GM23338 (cell line): ENCODE measurements around the gene PP2D1. TPM values are rescaled to one million over a fixed set of nuclear protein-coding genes. Genes with fewer than 3 reads are reported as not detected.

Source experiments
- ATAC-seq: fragments of 200-7000 bp; cut with Tn5 transposase; 3 replicates; pipeline ENCODE4 v1.9.1; 2020
- DNase-seq: peaks from one replicate; pipeline ENCODE4 v3.0.0-alpha.2; 2015; ENCODE audit warnings: low spot score
- H2AFZ ChIP-seq: fragments of 200-600 bp; sonication (generic); 2 replicates; pipeline ENCODE4 v1.8.0; 2016; ENCODE audit warnings: antibody characterized with exemption, mild to moderate bottlenecking, moderate library complexity
- H3F3A ChIP-seq: fragments of 200-600 bp; sonication (generic); replicated peaks from 2 replicates; pipeline ENCODE4 v1.8.0; 2017; ENCODE audit warnings: antibody characterized with exemption, mixed run types, low read depth
- H3K27ac ChIP-seq: fragments of 200-600 bp; sonication (generic); 2 replicates; pipeline ENCODE4 v1.6.1; 2016; ENCODE audit warnings: low read depth
- H3K27me3 ChIP-seq: fragments of 200-600 bp; sonication (generic); 2 replicates; pipeline ENCODE4 v1.8.0; 2016; ENCODE audit warnings: mild to moderate bottlenecking, mixed run types, moderate library complexity; ENCODE audit not compliant: insufficient read depth
- H3K36me3 ChIP-seq: fragments of 200-600 bp; sonication (generic); 2 replicates; pipeline ENCODE4 v1.8.0; 2016; ENCODE audit warnings: mild to moderate bottlenecking; ENCODE audit not compliant: insufficient read depth
- H3K4me1 ChIP-seq: fragments of 200-600 bp; sonication (generic); 2 replicates; pipeline ENCODE4 v1.8.0; 2016; ENCODE audit warnings: mild to moderate bottlenecking, moderate library complexity; ENCODE audit not compliant: insufficient read depth
- H3K4me2 ChIP-seq: fragments of 200-600 bp; sonication (generic); 2 replicates; pipeline ENCODE4 v1.7.1; 2017; ENCODE audit warnings: mixed run types
- H3K4me3 ChIP-seq: fragments of 200-600 bp; sonication (generic); 2 replicates; pipeline ENCODE4 v1.6.1; 2016; ENCODE audit warnings: mixed run types
- H3K79me2 ChIP-seq: fragments of 200-600 bp; sonication (generic); replicated peaks from 2 replicates; pipeline ENCODE4 v1.8.0; 2017; ENCODE audit warnings: mild to moderate bottlenecking; ENCODE audit not compliant: insufficient read depth
- H3K9me2 ChIP-seq: fragments of 200-600 bp; sonication (generic); 2 replicates; pipeline ENCODE4 v1.8.0; 2017; ENCODE audit not compliant: insufficient read depth
- H4K20me1 ChIP-seq: fragments of 200-600 bp; sonication (generic); replicated peaks from 2 replicates; pipeline ENCODE4 v1.8.0; 2017; ENCODE audit warnings: mild to moderate bottlenecking; ENCODE audit not compliant: insufficient read depth
- H3K27ac Mint-ChIP-seq: 2 replicates; pipeline ENCODE4 v1.8.0; 2020; ENCODE audit warnings: inconsistent platforms, mild to moderate bottlenecking, moderate library complexity, mixed read lengths
- H3K27me3 Mint-ChIP-seq: 3 replicates; pipeline ENCODE4 v1.8.0; 2022; ENCODE audit warnings: low read depth, mild to moderate bottlenecking, moderate library complexity, mixed read lengths, inconsistent platforms; ENCODE audit not compliant: insufficient read depth, poor library complexity
- H3K36me3 Mint-ChIP-seq: 3 replicates; pipeline ENCODE4 v1.8.0; 2021; ENCODE audit warnings: low read depth, mild to moderate bottlenecking, inconsistent platforms, moderate library complexity, mixed read lengths
- H3K4me1 Mint-ChIP-seq: 3 replicates; pipeline ENCODE4 v1.8.0; 2020; ENCODE audit warnings: mild to moderate bottlenecking, inconsistent platforms, mixed read lengths
- H3K4me3 Mint-ChIP-seq: 3 replicates; pipeline ENCODE4 v1.8.0; 2021; ENCODE audit warnings: moderate library complexity, mild to moderate bottlenecking, inconsistent platforms, mixed read lengths
- H3K9me3 Mint-ChIP-seq: 3 replicates; pipeline ENCODE4 v1.8.0; 2020; ENCODE audit warnings: moderate library complexity, mild to moderate bottlenecking, inconsistent platforms, mixed read lengths
- CREB1 ChIP-seq: fragments of 250-450 bp; sonication (Bioruptor Pico); IDR thresholded peaks from 2 replicates; pipeline ENCODE4 v1.5.0; 2020; ENCODE audit warnings: low read depth, mild to moderate bottlenecking, moderate library complexity
- EZH2phosphoT487 ChIP-seq: fragments of 200-600 bp; sonication (generic); IDR thresholded peaks from one replicate; pipeline ENCODE4 v1.8.1; 2018; ENCODE audit warnings: antibody characterized with exemption; ENCODE audit not compliant: unreplicated experiment
- POLR2AphosphoS5 ChIP-seq: IDR thresholded peaks from 2 replicates; pipeline ENCODE4 v1.6.1; 2016; ENCODE audit warnings: antibody characterized with exemption, low read depth
- REST ChIP-seq: IDR thresholded peaks from one replicate; pipeline ENCODE4 v1.6.1; 2018; ENCODE audit warnings: antibody characterized with exemption; ENCODE audit not compliant: unreplicated experiment
- ZNF114 ChIP-seq: fragments of 250-450 bp; sonication (Bioruptor Pico); IDR thresholded peaks from 2 replicates; pipeline ENCODE4 v1.5.0; 2020; ENCODE audit warnings: mild to moderate bottlenecking, moderate library complexity
- ZNF331 ChIP-seq: fragments of 250-450 bp; sonication (Bioruptor Pico); IDR thresholded peaks from 2 replicates; pipeline ENCODE4 v1.5.0; 2020; ENCODE audit warnings: low read depth, mild to moderate bottlenecking, moderate library complexity
- polyA plus RNA-seq: library from polyadenylated mRNA; unstranded; fragments of >200 nt; fragmentation: Nextera tagmentation; extraction: Ambion mirVana; gene quantifications from 2 replicates; pipeline ENCODE4 v1.2.1, GENCODE V29; 2016
- total RNA-seq: library from RNA; depleted of rRNA; stranded (reverse); fragments of >200 nt; shearing (Covaris generic); gene quantifications from 2 replicates; pipeline ENCODE4 v1.2.3, GENCODE V29; 2014
- TF ChIP-seq, protein P1 (sequence below): fragments of 250-450 bp; sonication (Bioruptor Pico); IDR thresholded peaks from 2 replicates; pipeline ENCODE4 v1.5.0; 2020; ENCODE audit warnings: mild to moderate bottlenecking, moderate library complexity
- TF ChIP-seq, protein P2 (sequence below): IDR thresholded peaks from 2 replicates; pipeline ENCODE4 v1.6.1; 2016; ENCODE audit warnings: antibody characterized with exemption
- TF ChIP-seq, protein P3 (sequence below), 2 experiments: fragments of 200-600 bp in 1 of 2; sonication (generic) in 1 of 2; conservative IDR thresholded peaks; 2 replicates each; pipeline versions ENCODE4 v1.5.1 to v1.6.1; 2016 to 2017; ENCODE audit warnings: antibody characterized with exemption in 2 of 2, low read depth in 2 of 2, mild to moderate bottlenecking in 2 of 2, moderate library complexity in 1 of 2

The PP2D1 gene
- total and polyA plus RNA-seq, 2 experiments from 2014 or later: 0.40 TPM; not detected in 1

DNA sequence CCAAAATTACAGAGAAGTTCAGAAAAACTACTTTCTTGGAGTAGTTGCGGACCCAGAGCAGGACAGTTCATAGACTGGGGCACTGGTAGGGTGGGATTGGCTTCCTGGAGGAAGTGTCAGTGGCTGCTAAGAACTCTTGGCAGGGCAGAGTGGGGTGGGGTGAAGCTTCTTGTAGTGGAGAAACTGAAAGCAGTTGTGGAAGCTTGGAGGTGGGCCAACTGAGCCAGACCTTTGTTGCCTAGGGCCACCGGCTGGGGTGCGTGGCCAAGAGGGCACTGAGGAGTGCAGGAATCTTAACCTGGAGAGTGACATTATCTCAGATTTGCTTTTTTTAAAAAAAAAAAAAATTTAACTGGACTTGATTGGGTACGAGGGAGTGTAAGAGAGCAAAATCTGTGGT, 31.3 kb upstream of the PP2D1 start:
- DNase-seq: no peak
- Mint-ChIP-seq H3K9me3 (no peaks in the 10 kb centered on the region; the same call in 2 of the 3 replicates), H3K27ac (no peak overlapping the region), H3K27me3 (peaks cover 19% of the 10 kb centered on the region), H3K4me1 (peaks cover 16% of the 10 kb centered on the region), H3K4me3 (no peak overlapping the region), H3K36me3 (no peaks in the 10 kb centered on the region; the same call in 2 of the 3 replicates)
- no peaks in the 10 kb centered on the region for H3K9me2 ChIP-seq
- H3F3A ChIP-seq: peaks cover 8% of the 10 kb centered on the region
- peaks cover 26% of the 10 kb centered on the region for H3K27me3 ChIP-seq
- no peak overlapping the region for H3K27ac ChIP-seq
- no peak overlapping the region for H3K4me3 ChIP-seq
- no peak overlapping the region for H3K4me2 ChIP-seq
- TF ChIP-seq ZNF331 (CRISPR knock-in tag): no peak
- no peak for TF ChIP-seq CREB1
- no peak for TF ChIP-seq ZNF114
- no peak for TF ChIP-seq EZH2phosphoT487
- no peaks in the 10 kb centered on the region for H3K79me2 ChIP-seq
- no peak for ATAC-seq
- peaks cover 12% of the 10 kb centered on the region for H3K4me1 ChIP-seq
- H3K36me3 ChIP-seq: no peaks in the 10 kb centered on the region
- no peaks in the 10 kb centered on the region; the same call in 1 of the 2 replicates for H4K20me1 ChIP-seq
- no peak overlapping the region for H2AFZ ChIP-seq

DNA sequence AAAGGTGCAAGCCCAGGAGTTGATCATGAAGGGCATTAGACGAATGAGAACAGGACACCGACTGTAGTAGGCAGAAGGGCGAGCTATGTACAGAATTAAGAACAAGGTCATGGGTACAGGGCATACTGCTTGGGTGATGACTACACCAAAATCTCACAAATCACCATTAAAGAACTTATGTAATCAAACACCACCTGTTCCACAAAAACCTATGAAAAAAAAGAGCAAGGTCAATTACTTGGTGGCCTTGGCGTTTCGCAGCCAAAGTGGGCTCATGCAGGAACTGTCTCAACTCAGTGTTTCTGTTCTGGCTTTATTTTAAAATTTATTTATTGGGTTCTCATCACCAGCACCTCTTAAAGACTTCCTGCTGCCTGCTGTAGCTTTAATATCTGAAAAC, 30.3 kb upstream of the PP2D1 start:
- peaks cover 14% of the 10 kb centered on the region for H3K4me1 ChIP-seq
- H3K36me3 ChIP-seq: no peaks in the 10 kb centered on the region
- ATAC-seq (no peak), DNase-seq (no peak)
- TF ChIP-seq, protein P1, sequence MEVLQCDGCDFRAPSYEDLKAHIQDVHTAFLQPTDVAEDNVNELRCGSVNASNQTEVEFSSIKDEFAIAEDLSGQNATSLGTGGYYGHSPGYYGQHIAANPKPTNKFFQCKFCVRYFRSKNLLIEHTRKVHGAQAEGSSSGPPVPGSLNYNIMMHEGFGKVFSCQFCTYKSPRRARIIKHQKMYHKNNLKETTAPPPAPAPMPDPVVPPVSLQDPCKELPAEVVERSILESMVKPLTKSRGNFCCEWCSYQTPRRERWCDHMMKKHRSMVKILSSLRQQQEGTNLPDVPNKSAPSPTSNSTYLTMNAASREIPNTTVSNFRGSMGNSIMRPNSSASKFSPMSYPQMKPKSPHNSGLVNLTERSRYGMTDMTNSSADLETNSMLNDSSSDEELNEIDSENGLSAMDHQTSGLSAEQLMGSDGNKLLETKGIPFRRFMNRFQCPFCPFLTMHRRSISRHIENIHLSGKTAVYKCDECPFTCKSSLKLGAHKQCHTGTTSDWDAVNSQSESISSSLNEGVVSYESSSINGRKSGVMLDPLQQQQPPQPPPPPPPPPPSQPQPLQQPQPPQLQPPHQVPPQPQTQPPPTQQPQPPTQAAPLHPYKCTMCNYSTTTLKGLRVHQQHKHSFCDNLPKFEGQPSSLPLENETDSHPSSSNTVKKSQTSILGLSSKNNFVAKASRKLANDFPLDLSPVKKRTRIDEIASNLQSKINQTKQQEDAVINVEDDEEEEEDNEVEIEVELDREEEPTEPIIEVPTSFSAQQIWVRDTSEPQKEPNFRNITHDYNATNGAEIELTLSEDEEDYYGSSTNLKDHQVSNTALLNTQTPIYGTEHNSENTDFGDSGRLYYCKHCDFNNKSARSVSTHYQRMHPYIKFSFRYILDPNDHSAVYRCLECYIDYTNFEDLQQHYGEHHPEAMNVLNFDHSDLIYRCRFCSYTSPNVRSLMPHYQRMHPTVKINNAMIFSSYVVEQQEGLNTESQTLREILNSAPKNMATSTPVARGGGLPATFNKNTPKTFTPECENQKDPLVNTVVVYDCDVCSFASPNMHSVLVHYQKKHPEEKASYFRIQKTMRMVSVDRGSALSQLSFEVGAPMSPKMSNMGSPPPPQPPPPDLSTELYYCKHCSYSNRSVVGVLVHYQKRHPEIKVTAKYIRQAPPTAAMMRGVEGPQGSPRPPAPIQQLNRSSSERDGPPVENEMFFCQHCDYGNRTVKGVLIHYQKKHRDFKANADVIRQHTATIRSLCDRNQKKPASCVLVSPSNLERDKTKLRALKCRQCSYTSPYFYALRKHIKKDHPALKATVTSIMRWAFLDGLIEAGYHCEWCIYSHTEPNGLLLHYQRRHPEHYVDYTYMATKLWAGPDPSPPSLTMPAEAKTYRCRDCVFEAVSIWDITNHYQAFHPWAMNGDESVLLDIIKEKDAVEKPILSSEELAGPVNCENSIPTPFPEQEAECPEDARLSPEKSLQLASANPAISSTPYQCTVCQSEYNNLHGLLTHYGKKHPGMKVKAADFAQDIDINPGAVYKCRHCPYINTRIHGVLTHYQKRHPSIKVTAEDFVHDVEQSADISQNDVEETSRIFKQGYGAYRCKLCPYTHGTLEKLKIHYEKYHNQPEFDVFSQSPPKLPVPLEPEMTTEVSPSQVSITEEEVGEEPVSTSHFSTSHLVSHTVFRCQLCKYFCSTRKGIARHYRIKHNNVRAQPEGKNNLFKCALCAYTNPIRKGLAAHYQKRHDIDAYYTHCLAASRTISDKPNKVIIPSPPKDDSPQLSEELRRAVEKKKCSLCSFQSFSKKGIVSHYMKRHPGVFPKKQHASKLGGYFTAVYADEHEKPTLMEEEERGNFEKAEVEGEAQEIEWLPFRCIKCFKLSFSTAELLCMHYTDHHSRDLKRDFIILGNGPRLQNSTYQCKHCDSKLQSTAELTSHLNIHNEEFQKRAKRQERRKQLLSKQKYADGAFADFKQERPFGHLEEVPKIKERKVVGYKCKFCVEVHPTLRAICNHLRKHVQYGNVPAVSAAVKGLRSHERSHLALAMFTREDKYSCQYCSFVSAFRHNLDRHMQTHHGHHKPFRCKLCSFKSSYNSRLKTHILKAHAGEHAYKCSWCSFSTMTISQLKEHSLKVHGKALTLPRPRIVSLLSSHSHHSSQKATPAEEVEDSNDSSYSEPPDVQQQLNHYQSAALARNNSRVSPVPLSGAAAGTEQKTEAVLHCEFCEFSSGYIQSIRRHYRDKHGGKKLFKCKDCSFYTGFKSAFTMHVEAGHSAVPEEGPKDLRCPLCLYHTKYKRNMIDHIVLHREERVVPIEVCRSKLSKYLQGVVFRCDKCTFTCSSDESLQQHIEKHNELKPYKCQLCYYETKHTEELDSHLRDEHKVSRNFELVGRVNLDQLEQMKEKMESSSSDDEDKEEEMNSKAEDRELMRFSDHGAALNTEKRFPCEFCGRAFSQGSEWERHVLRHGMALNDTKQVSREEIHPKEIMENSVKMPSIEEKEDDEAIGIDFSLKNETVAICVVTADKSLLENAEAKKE (CRISPR knock-in tag): no peak
- TF ChIP-seq REST: no peak
- no peak for TF ChIP-seq CREB1
- no peak for TF ChIP-seq POLR2AphosphoS5
- no peak for TF ChIP-seq ZNF331 (CRISPR knock-in tag)
- TF ChIP-seq, protein P2, sequence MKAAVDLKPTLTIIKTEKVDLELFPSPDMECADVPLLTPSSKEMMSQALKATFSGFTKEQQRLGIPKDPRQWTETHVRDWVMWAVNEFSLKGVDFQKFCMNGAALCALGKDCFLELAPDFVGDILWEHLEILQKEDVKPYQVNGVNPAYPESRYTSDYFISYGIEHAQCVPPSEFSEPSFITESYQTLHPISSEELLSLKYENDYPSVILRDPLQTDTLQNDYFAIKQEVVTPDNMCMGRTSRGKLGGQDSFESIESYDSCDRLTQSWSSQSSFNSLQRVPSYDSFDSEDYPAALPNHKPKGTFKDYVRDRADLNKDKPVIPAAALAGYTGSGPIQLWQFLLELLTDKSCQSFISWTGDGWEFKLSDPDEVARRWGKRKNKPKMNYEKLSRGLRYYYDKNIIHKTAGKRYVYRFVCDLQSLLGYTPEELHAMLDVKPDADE: no peak
- TF ChIP-seq, protein P3, sequence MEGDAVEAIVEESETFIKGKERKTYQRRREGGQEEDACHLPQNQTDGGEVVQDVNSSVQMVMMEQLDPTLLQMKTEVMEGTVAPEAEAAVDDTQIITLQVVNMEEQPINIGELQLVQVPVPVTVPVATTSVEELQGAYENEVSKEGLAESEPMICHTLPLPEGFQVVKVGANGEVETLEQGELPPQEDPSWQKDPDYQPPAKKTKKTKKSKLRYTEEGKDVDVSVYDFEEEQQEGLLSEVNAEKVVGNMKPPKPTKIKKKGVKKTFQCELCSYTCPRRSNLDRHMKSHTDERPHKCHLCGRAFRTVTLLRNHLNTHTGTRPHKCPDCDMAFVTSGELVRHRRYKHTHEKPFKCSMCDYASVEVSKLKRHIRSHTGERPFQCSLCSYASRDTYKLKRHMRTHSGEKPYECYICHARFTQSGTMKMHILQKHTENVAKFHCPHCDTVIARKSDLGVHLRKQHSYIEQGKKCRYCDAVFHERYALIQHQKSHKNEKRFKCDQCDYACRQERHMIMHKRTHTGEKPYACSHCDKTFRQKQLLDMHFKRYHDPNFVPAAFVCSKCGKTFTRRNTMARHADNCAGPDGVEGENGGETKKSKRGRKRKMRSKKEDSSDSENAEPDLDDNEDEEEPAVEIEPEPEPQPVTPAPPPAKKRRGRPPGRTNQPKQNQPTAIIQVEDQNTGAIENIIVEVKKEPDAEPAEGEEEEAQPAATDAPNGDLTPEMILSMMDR (conservative IDR thresholded peaks at IDR 0.05; ENCODE audit: low read depth in 2 of 2): no peak
- no peak for TF ChIP-seq EZH2phosphoT487
- no peak overlapping the region for H3K4me2 ChIP-seq
- H3K4me3 ChIP-seq: no peak overlapping the region
- peaks cover 19% of the 10 kb centered on the region for H3K27me3 Mint-ChIP-seq
- H3K4me1 Mint-ChIP-seq: peaks cover 16% of the 10 kb centered on the region
- H3K4me3 Mint-ChIP-seq: peak overlapping the region; percentile 89; the same call in 1 of the 3 replicates
- H3K27ac ChIP-seq: no peak overlapping the region
- H3K36me3 Mint-ChIP-seq: no peaks in the 10 kb centered on the region; the same call in 2 of the 3 replicates
- no peaks in the 10 kb centered on the region for H3K79me2 ChIP-seq
- H3K27ac Mint-ChIP-seq: no peak overlapping the region
- H3K27me3 ChIP-seq: peaks cover 29% of the 10 kb centered on the region
- no peaks in the 10 kb centered on the region; the same call in 2 of the 3 replicates for H3K9me3 Mint-ChIP-seq
- H2AFZ ChIP-seq: no peak overlapping the region
- no peaks in the 10 kb centered on the region; the same call in 1 of the 2 replicates for H4K20me1 ChIP-seq
- H3K9me2 ChIP-seq: no peaks in the 10 kb centered on the region
- peaks cover 8% of the 10 kb centered on the region for H3F3A ChIP-seq
